Keratinocyte (primary cell): ENCODE results near the gene C4orf51. TPM values are rescaled to one million over a fixed set of nuclear protein-coding genes. Genes with fewer than 3 reads are reported as not detected.

Experiments used
- DNase-seq: peaks from one replicate; pipeline ENCODE4 v3.0.0-alpha.2; 2011; ENCODE audit warnings: low read depth, missing footprints, low spot score
- FAIRE-seq: peaks from 2 replicates; lab custom pipeline; 2011; peaks lifted over from hg19 to GRCh38; lab: Jason Lieb, UNC
- H2AFZ ChIP-seq: 2 replicates; pipeline ENCODE4 v1.6.0; 2012; ENCODE audit warnings: low read length, control low read depth, inconsistent platforms; ENCODE audit not compliant: control insufficient read depth
- H3K27ac ChIP-seq: 2 replicates; pipeline ENCODE4 v1.5.1; 2011; ENCODE audit warnings: low read length; ENCODE audit not compliant: control insufficient read depth, insufficient read depth
- H3K27me3 ChIP-seq: 3 replicates; pipeline ENCODE4 v1.6.0; 2011; ENCODE audit warnings: low read length; ENCODE audit not compliant: control insufficient read depth, insufficient read depth; ENCODE audit errors: extremely low read depth
- H3K36me3 ChIP-seq, 2 experiments: 2 replicates in 1 of 2; 3 replicates in 1 of 2; pipeline ENCODE4 v1.5.1; 2011; ENCODE audit warnings: low read length in 2 of 2, mild to moderate bottlenecking in 1 of 2; ENCODE audit not compliant: control insufficient read depth in 2 of 2, insufficient read depth in 2 of 2; ENCODE audit errors: extremely low read depth in 1 of 2
- H3K4me1 ChIP-seq: 3 replicates; pipeline ENCODE4 v1.5.1; 2011; ENCODE audit warnings: low read length; ENCODE audit not compliant: control insufficient read depth, insufficient read depth; ENCODE audit errors: extremely low read depth
- H3K4me2 ChIP-seq: 3 replicates; pipeline ENCODE4 v1.6.0; 2011; ENCODE audit warnings: low read depth, low read length; ENCODE audit not compliant: control insufficient read depth, insufficient read depth; ENCODE audit errors: extremely low read depth
- H3K4me3 ChIP-seq, 3 experiments: fragments of 200-600 bp in 1 of 3; sonication (generic) in 1 of 3; 2 replicates in 2 of 3; 3 replicates in 1 of 3; pipeline ENCODE4 v1.5.1; 2011 to 2016; ENCODE audit warnings: low read length in 3 of 3, mild to moderate bottlenecking in 3 of 3, control low read depth in 2 of 3, inconsistent platforms in 1 of 3, low read depth in 1 of 3, mixed read lengths in 1 of 3, mixed run types in 1 of 3, moderate library complexity in 1 of 3; ENCODE audit not compliant: control insufficient read depth in 2 of 3, insufficient read depth in 2 of 3; ENCODE audit errors: extremely low read depth in 1 of 3
- H3K79me2 ChIP-seq: 2 replicates; pipeline ENCODE4 v1.6.0; 2012; ENCODE audit warnings: low read length; ENCODE audit not compliant: control insufficient read depth, insufficient read depth
- H3K9ac ChIP-seq: 3 replicates; pipeline ENCODE4 v1.6.0; 2011; ENCODE audit warnings: low read length; ENCODE audit not compliant: control insufficient read depth, insufficient read depth; ENCODE audit errors: extremely low read depth
- H3K9me1 ChIP-seq: 3 replicates; pipeline ENCODE4 v1.6.0; 2011; ENCODE audit warnings: low read length; ENCODE audit not compliant: control insufficient read depth, insufficient read depth; ENCODE audit errors: extremely low read depth
- H3K9me3 ChIP-seq: 2 replicates; pipeline ENCODE4 v1.5.1; 2012; ENCODE audit warnings: low read depth, low read length; ENCODE audit not compliant: control insufficient read depth
- H4K20me1 ChIP-seq: 3 replicates; pipeline ENCODE4 v1.6.0; 2011; ENCODE audit warnings: low read length; ENCODE audit not compliant: control insufficient read depth, insufficient read depth; ENCODE audit errors: extremely low read depth
- EZH2 ChIP-seq: IDR thresholded peaks from one replicate; pipeline ENCODE4 v1.6.1; 2012; ENCODE audit warnings: inconsistent platforms, mild to moderate bottlenecking, low read length, moderate library complexity
- dilution Hi-C: fragments of 300-500 bp; cut with MboI; formaldehyde crosslinking; loops from one replicate; pipeline ENCODE4 v1.7.0; 2020; ENCODE audit warnings: low sequenced_read_pairs; ENCODE audit not compliant: extremely low pct_ligation_motif_present
- polyA plus RNA-seq, 5 experiments: library from polyadenylated mRNA; depleted of rRNA in 3 of 5; stranded (reverse) in 3 of 5; stranded (forward) in 1 of 5; unstranded in 1 of 5; fragments of >200 nt; gene quantifications; 1 replicate in 1 of 5; 2 replicates in 3 of 5; 3 replicates in 1 of 5; pipeline versions ENCODE4 v1.2.1 to v1.2.3, GENCODE V29; 2011 to 2012; ENCODE audit warnings: missing spikeins in 2 of 5, low read depth in 1 of 5, low replicate concordance in 1 of 5
- TF ChIP-seq, protein P1 (sequence below), 3 experiments: IDR thresholded peaks in 1 of 3; conservative IDR thresholded peaks in 1 of 3; optimal IDR thresholded peaks in 1 of 3; 2 replicates in 2 of 3; 3 replicates in 1 of 3; pipeline versions ENCODE3 to v1.5.1; 2011; ENCODE audit warnings: low read length in 3 of 3, mild to moderate bottlenecking in 3 of 3, moderate library complexity in 2 of 3, control low read depth in 1 of 3, inconsistent platforms in 1 of 3; ENCODE audit not compliant: insufficient read depth in 2 of 3; ENCODE audit errors: extremely low read depth in 1 of 3

The C4orf51 gene
- polyA plus RNA-seq, 1 donor (not counting 4 experiments of a cell fraction or from before 2014, with no cell fraction given) = not detected

DNA sequence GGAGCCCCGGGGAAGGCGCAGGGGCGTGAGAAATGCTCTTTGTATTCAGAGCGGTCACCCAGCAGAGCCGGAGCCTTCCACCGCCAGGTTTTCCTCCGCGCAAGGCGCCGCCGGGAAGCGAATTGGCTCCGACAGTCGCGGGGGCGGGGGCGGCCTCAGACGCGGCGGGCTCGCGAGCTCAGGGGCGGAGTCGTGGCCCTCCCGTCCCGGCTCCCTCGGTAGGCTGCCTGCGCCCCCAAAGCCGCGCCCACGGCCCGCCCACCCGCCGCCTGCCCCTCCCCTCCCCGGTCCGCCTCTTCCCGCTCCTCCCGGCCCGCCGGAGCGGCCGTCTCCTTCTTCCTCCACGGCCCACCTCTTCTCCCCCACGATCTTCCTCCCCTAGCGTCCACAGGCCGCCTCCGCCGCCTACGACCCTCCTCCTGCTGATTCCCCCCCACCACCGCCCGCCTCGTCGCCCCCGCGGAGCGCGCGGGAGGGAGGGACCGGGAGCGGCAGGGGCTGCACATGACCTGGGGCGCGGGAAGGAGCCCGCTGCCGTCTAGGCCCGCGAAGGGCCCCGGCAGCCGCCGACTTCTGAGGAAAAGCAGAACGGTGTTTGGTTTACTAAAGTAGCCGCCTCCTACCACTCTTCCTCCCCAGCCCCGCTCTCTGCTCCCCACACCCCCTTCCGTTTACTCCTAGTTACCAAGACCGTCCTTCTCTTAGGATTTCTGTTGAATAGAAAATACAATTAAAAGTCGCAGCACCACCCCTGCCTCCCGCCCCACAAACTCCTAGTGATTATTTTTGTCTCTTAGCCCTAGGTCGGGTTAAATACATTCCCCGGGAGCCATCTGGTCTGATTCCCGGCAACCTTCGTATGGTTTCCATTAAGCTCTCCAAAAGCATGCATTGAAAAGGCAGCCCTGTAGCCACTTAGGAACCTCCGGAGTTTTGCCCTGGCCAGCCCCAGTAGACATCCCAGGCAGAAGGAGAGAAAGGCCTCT is 53.2 kb downstream of the C4orf51 start:
- DNase-seq = no peak
- H3K27me3 ChIP-seq = no peaks in the 10 kb centered on the region
- H3K9me3 ChIP-seq = no peaks in the 10 kb centered on the region
- H3K79me2 ChIP-seq = no peaks in the 10 kb centered on the region
- peak overlapping the region; percentile 99 for H3K4me2 ChIP-seq
- no peak for TF ChIP-seq EZH2
- TF ChIP-seq, protein P1, sequence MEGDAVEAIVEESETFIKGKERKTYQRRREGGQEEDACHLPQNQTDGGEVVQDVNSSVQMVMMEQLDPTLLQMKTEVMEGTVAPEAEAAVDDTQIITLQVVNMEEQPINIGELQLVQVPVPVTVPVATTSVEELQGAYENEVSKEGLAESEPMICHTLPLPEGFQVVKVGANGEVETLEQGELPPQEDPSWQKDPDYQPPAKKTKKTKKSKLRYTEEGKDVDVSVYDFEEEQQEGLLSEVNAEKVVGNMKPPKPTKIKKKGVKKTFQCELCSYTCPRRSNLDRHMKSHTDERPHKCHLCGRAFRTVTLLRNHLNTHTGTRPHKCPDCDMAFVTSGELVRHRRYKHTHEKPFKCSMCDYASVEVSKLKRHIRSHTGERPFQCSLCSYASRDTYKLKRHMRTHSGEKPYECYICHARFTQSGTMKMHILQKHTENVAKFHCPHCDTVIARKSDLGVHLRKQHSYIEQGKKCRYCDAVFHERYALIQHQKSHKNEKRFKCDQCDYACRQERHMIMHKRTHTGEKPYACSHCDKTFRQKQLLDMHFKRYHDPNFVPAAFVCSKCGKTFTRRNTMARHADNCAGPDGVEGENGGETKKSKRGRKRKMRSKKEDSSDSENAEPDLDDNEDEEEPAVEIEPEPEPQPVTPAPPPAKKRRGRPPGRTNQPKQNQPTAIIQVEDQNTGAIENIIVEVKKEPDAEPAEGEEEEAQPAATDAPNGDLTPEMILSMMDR (optimal IDR thresholded peaks at IDR 0.05 in 1 of 3, IDR thresholded peaks at IDR 0.05 in 1 of 3, conservative IDR thresholded peaks at IDR 0.05 in 1 of 3; ENCODE audit: extremely low read depth in 1 of 3, insufficient read depth in 2 of 3, low read length in 3 of 3) = no peak
- peaks cover 39% of the 10 kb centered on the region for H3K4me1 ChIP-seq
- H3K27ac ChIP-seq = peak overlapping the region; percentile 100
- no peaks in the 10 kb centered on the region for H4K20me1 ChIP-seq
- H3K9me1 ChIP-seq = no peaks in the 10 kb centered on the region
- dilution Hi-C loops = no loop called here
- H3K36me3 ChIP-seq = no peaks in the 10 kb centered on the region
- FAIRE-seq = no peak
- H3K9ac ChIP-seq = peak overlapping the region; percentile 88
- peak overlapping the region; percentile 75 for H2AFZ ChIP-seq
- peak overlapping the region; percentile 46 to 79 (median 57) for H3K4me3 ChIP-seq

DNA sequence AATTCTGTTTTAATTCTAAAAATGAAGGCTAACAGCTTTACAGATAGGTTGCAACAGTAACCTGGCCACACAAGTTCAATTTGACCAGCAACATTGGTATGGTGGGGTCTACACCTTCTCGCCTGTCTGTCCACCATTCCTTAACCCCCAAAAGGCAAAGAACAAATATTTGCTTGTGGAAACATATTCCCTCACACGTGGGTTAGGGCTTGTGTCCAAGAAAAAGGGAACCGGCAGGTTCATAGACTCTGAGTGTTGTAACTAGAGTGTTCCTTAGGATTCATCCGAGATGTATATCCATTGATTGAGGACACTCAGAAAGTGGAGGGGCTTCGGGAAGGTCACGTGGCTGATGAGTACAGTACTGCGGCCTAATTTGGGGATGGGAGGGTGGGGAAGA is 54.1 kb downstream of the C4orf51 start:
- Histone ChIP-seq H3K9me1 (no peaks in the 10 kb centered on the region), H3K79me2 (no peaks in the 10 kb centered on the region), H3K9me3 (no peaks in the 10 kb centered on the region), H3K4me1 (peaks cover 39% of the 10 kb centered on the region), H3K36me3 (no peaks in the 10 kb centered on the region), H3K4me3 (peak overlapping the region in 2 of 3 experiments; percentile 73 to 79), H3K4me2 (peak overlapping the region; percentile 99), H2AFZ (peak overlapping the region; percentile 64), H3K9ac (peak overlapping the region; percentile 88), H3K27ac (peak overlapping the region; percentile 100), H4K20me1 (no peaks in the 10 kb centered on the region), H3K27me3 (no peaks in the 10 kb centered on the region)
- dilution Hi-C loops = no loop called here
- FAIRE-seq = no peak
- TF ChIP-seq EZH2 = no peak
- TF ChIP-seq, protein P1 (optimal IDR thresholded peaks at IDR 0.05 in 1 of 3, IDR thresholded peaks at IDR 0.05 in 1 of 3, conservative IDR thresholded peaks at IDR 0.05 in 1 of 3; ENCODE audit: extremely low read depth in 1 of 3, insufficient read depth in 2 of 3, low read length in 3 of 3) = no peak
- no peak for DNase-seq
